Measurements from ENCODE around the gene ATP6V0C. TPM values are rescaled to one million over a fixed set of nuclear protein-coding genes. Genes with fewer than 3 reads are reported as not detected.
"Not testable (repeated sequence)": the region's sequence is repeated elsewhere in the genome, so short reads cannot be mapped to it uniquely, and the experiment has no call there.

The ATP6V0C gene
- total and polyA plus RNA-seq, 2 donors (not counting 1 experiment from before 2014, with no cell fraction given): 118 to 176 TPM

- no CpG with 5 or more reads among the region's 14 CpGs for WGBS (ENCODE audit: insufficient coverage)
Measured at GRCh38 chr16:2543771-2544170, 30.0 kb downstream of the ATP6V0C start.

GRCh38 chr16:2550283-2550878 lies 36.6 kb downstream of the ATP6V0C start:
- H3K27me3 Mint-ChIP-seq; POLR2A ChIA-PET; H3K9ac ChIP-seq (ENCODE audit: low read length); H3K4me3 Mint-ChIP-seq; H2AFZ ChIP-seq (ENCODE audit: insufficient read depth, low read depth, low read length, poor library complexity, severe bottlenecking); H3K9me3 ChIP-seq (ENCODE audit: control extremely low read depth in 1 of 3, control insufficient read depth in 2 of 3, insufficient read depth in 1 of 3, low read length in 2 of 3); H3K27ac Mint-ChIP-seq; intact Hi-C loops (cut with micrococcal nuclease); H3K36me3 ChIP-seq (replicated peaks in 1 of 2; ENCODE audit: control extremely low read depth in 1 of 2, control insufficient read depth in 1 of 2, extremely low read depth in 1 of 2, insufficient read depth in 2 of 2, low read length in 1 of 2); CTCF ChIA-PET; H3K4me3 ChIP-seq (ENCODE audit: control extremely low read depth in 1 of 5, extremely low read depth in 1 of 5, insufficient read depth in 1 of 5, low read depth in 2 of 5, low read length in 4 of 5); H3K27ac ChIP-seq (ENCODE audit: low read length in 2 of 2); H3K4me1 Mint-ChIP-seq; H3K4me1 ChIP-seq (ENCODE audit: control insufficient read depth in 2 of 2, insufficient read depth in 2 of 2, low read length in 2 of 2); H3K4me2 ChIP-seq (replicated peaks; ENCODE audit: low read depth, low read length, poor library complexity, severe bottlenecking); H3K27me3 ChIP-seq (replicated peaks in 1 of 4; ENCODE audit: control extremely low read depth in 1 of 4, control insufficient read depth in 3 of 4, insufficient read depth in 4 of 4, low read length in 3 of 4); ATAC-seq (ENCODE audit: low read depth); DNase-seq; H3K9me3 Mint-ChIP-seq (ENCODE audit: insufficient read depth): not testable (repeated sequence)
- peaks cover 20% of the 10 kb centered on the region for H4K20me1 ChIP-seq (ENCODE audit: control insufficient read depth, insufficient read depth, low read length, poor library complexity, severe bottlenecking)
- no CpG with 5 or more reads among the region's 14 CpGs for WGBS (ENCODE audit: insufficient coverage)
- H3K79me2 ChIP-seq (ENCODE audit: control insufficient read depth, insufficient read depth, low read length): peaks cover 21% of the 10 kb centered on the region

More at GRCh38 chr16:2543771-2544170, 30.0 kb downstream of the ATP6V0C start:
- H3K9me3 ChIP-seq (ENCODE audit: control extremely low read depth in 1 of 3, control insufficient read depth in 2 of 3, insufficient read depth in 1 of 3, low read length in 2 of 3); H3K36me3 ChIP-seq (replicated peaks in 1 of 2; ENCODE audit: control extremely low read depth in 1 of 2, control insufficient read depth in 1 of 2, extremely low read depth in 1 of 2, insufficient read depth in 2 of 2, low read length in 1 of 2); intact Hi-C loops (cut with micrococcal nuclease); ATAC-seq (ENCODE audit: low read depth); H2AFZ ChIP-seq (ENCODE audit: insufficient read depth, low read depth, low read length, poor library complexity, severe bottlenecking); H3K4me2 ChIP-seq (replicated peaks; ENCODE audit: low read depth, low read length, poor library complexity, severe bottlenecking); H3K4me3 Mint-ChIP-seq; CTCF ChIA-PET; H3K27me3 Mint-ChIP-seq; H3K9ac ChIP-seq (ENCODE audit: low read length); H3K27ac ChIP-seq (ENCODE audit: low read length in 2 of 2); DNase-seq; H3K9me3 Mint-ChIP-seq (ENCODE audit: insufficient read depth); H3K4me3 ChIP-seq (ENCODE audit: control extremely low read depth in 1 of 5, extremely low read depth in 1 of 5, insufficient read depth in 1 of 5, low read depth in 2 of 5, low read length in 4 of 5); H3K27me3 ChIP-seq (replicated peaks in 1 of 4; ENCODE audit: control extremely low read depth in 1 of 4, control insufficient read depth in 3 of 4, insufficient read depth in 4 of 4, low read length in 3 of 4): not testable (repeated sequence)
- peaks cover 52% of the 10 kb centered on the region for H3K79me2 ChIP-seq (ENCODE audit: control insufficient read depth, insufficient read depth, low read length)
- H3K4me1 ChIP-seq (ENCODE audit: control insufficient read depth in 2 of 2, insufficient read depth in 2 of 2, low read length in 2 of 2): peaks cover 27 to 28% of the 10 kb centered on the region in 2 donors
- POLR2A ChIA-PET: interaction anchor here (0.7 kb wide), 1 partner anchor 580 kb away, joined by 4 read pairs; no protein-coding TSS in a partner anchor
- Mint-ChIP-seq H3K27ac (peak overlapping the region; percentile 50), H3K4me1 (peaks cover 32% of the 10 kb centered on the region)
- H4K20me1 ChIP-seq (ENCODE audit: control insufficient read depth, insufficient read depth, low read length, poor library complexity, severe bottlenecking): peaks cover 57% of the 10 kb centered on the region

- H3K4me3 ChIP-seq (ENCODE audit: control extremely low read depth in 1 of 5, extremely low read depth in 1 of 5, insufficient read depth in 1 of 5, low read depth in 2 of 5, low read length in 4 of 5); H3K9me3 ChIP-seq (ENCODE audit: control extremely low read depth in 1 of 3, control insufficient read depth in 2 of 3, insufficient read depth in 1 of 3, low read length in 2 of 3); ATAC-seq (ENCODE audit: low read depth); H3K4me1 Mint-ChIP-seq; H3K4me3 Mint-ChIP-seq; H3K27me3 Mint-ChIP-seq; H3K4me1 ChIP-seq (ENCODE audit: control insufficient read depth in 2 of 2, insufficient read depth in 2 of 2, low read length in 2 of 2); H3K27me3 ChIP-seq (replicated peaks in 1 of 4; ENCODE audit: control extremely low read depth in 1 of 4, control insufficient read depth in 3 of 4, insufficient read depth in 4 of 4, low read length in 3 of 4); H3K9me3 Mint-ChIP-seq (ENCODE audit: insufficient read depth); H3K36me3 ChIP-seq (replicated peaks in 1 of 2; ENCODE audit: control extremely low read depth in 1 of 2, control insufficient read depth in 1 of 2, extremely low read depth in 1 of 2, insufficient read depth in 2 of 2, low read length in 1 of 2); DNase-seq; POLR2A ChIA-PET; H4K20me1 ChIP-seq (ENCODE audit: control insufficient read depth, insufficient read depth, low read length, poor library complexity, severe bottlenecking); H3K27ac ChIP-seq (ENCODE audit: low read length in 2 of 2); H2AFZ ChIP-seq (ENCODE audit: insufficient read depth, low read depth, low read length, poor library complexity, severe bottlenecking); H3K27ac Mint-ChIP-seq; H3K4me2 ChIP-seq (replicated peaks; ENCODE audit: low read depth, low read length, poor library complexity, severe bottlenecking); intact Hi-C loops (cut with micrococcal nuclease); H3K9ac ChIP-seq (ENCODE audit: low read length): not testable (repeated sequence)
- H3K79me2 ChIP-seq (ENCODE audit: control insufficient read depth, insufficient read depth, low read length): peaks cover 10% of the 10 kb centered on the region
- 93% methylated on average over 3 of the region's 17 CpGs for WGBS (ENCODE audit: insufficient coverage)
- CTCF ChIA-PET: interaction anchor here (0.7 kb wide), 1 partner anchor 525 kb away, joined by 3 read pairs; no protein-coding TSS in a partner anchor
Measured at GRCh38 chr16:2551420-2551889, 37.7 kb downstream of the ATP6V0C start.

- intact Hi-C loops (cut with micrococcal nuclease); ATAC-seq (ENCODE audit: low read depth); H3K79me2 ChIP-seq (ENCODE audit: control insufficient read depth, insufficient read depth, low read length); H3K27ac Mint-ChIP-seq; H3K4me3 Mint-ChIP-seq; DNase-seq; H3K9ac ChIP-seq (ENCODE audit: low read length); H3K4me1 ChIP-seq (ENCODE audit: control insufficient read depth in 2 of 2, insufficient read depth in 2 of 2, low read length in 2 of 2); H3K27me3 ChIP-seq (replicated peaks in 1 of 4; ENCODE audit: control extremely low read depth in 1 of 4, control insufficient read depth in 3 of 4, insufficient read depth in 4 of 4, low read length in 3 of 4); H4K20me1 ChIP-seq (ENCODE audit: control insufficient read depth, insufficient read depth, low read length, poor library complexity, severe bottlenecking); H3K4me3 ChIP-seq (ENCODE audit: control extremely low read depth in 1 of 5, extremely low read depth in 1 of 5, insufficient read depth in 1 of 5, low read depth in 2 of 5, low read length in 4 of 5); H3K27ac ChIP-seq (ENCODE audit: low read length in 2 of 2); H3K27me3 Mint-ChIP-seq; CTCF ChIA-PET; H3K9me3 ChIP-seq (ENCODE audit: control extremely low read depth in 1 of 3, control insufficient read depth in 2 of 3, insufficient read depth in 1 of 3, low read length in 2 of 3); H3K4me2 ChIP-seq (replicated peaks; ENCODE audit: low read depth, low read length, poor library complexity, severe bottlenecking); H3K4me1 Mint-ChIP-seq; H3K36me3 ChIP-seq (replicated peaks in 1 of 2; ENCODE audit: control extremely low read depth in 1 of 2, control insufficient read depth in 1 of 2, extremely low read depth in 1 of 2, insufficient read depth in 2 of 2, low read length in 1 of 2); H3K9me3 Mint-ChIP-seq (ENCODE audit: insufficient read depth); H2AFZ ChIP-seq (ENCODE audit: insufficient read depth, low read depth, low read length, poor library complexity, severe bottlenecking); POLR2A ChIA-PET: not testable (repeated sequence)
- no CpG with 5 or more reads among the region's 13 CpGs for WGBS (ENCODE audit: insufficient coverage)
Measured at GRCh38 chr16:2554709-2555425, 41.1 kb downstream of the ATP6V0C start.
